Naive B cell (primary cell): ENCODE data around the gene MAST4. TPM values are rescaled to one million over a fixed set of nuclear protein-coding genes. Genes with fewer than 3 reads are reported as not detected.
A peak's percentile ranks its signal among the peaks of the same experiment; 100 is the strongest.

ENCODE experiments used
- ATAC-seq, 2 donors: fragments of 150-1000 bp; cut with Tn5 transposase; 2 replicates each; pipeline ENCODE4 v1.10.0; 2021; ENCODE audit warnings: low read depth in 2 of 2, mild to moderate bottlenecking in 2 of 2, moderate library complexity in 2 of 2
- DNase-seq: peaks from one replicate; pipeline ENCODE4 v3.0.0; 2022
- H3K27ac Mint-ChIP-seq, 6 donors: one replicate each; pipeline ENCODE4 v1.8.0; 2020 to 2022; ENCODE audit warnings: mild to moderate bottlenecking in 6 of 6, mixed read lengths in 6 of 6, moderate library complexity in 5 of 6, inconsistent platforms in 2 of 6
- H3K27me3 Mint-ChIP-seq, 3 donors: one replicate each; pipeline ENCODE4 v1.8.0; 2021 to 2022; ENCODE audit warnings: mixed read lengths in 3 of 3, mild to moderate bottlenecking in 1 of 3
- H3K36me3 Mint-ChIP-seq, 2 donors: one replicate each; pipeline ENCODE4 v1.8.0; 2020 to 2022; ENCODE audit warnings: mixed read lengths in 2 of 2, inconsistent platforms in 1 of 2, mild to moderate bottlenecking in 1 of 2
- H3K4me1 Mint-ChIP-seq, 3 donors: one replicate each; pipeline ENCODE4 v1.8.0; 2020 to 2022; ENCODE audit warnings: mixed read lengths in 3 of 3, inconsistent platforms in 1 of 3, mild to moderate bottlenecking in 1 of 3, moderate library complexity in 1 of 3
- H3K4me3 Mint-ChIP-seq, 8 donors: one replicate each; pipeline ENCODE4 v1.8.0; 2020 to 2022; ENCODE audit warnings: mild to moderate bottlenecking in 8 of 8, mixed read lengths in 8 of 8, moderate library complexity in 8 of 8, inconsistent platforms in 2 of 8
- H3K9me3 Mint-ChIP-seq, 7 donors: one replicate each; pipeline ENCODE4 v1.8.0; 2020 to 2022; ENCODE audit warnings: mixed read lengths in 7 of 7, mild to moderate bottlenecking in 5 of 7, inconsistent platforms in 2 of 7, moderate library complexity in 1 of 7
- polyA plus RNA-seq, 6 donors: library from polyadenylated mRNA; unstranded; fragments of 300-500 nt; fragmentation: Illumina TruSeq; gene quantifications; one replicate each; pipeline ENCODE4 v1.2.3, GENCODE V29; 2021; ENCODE audit warnings: low read depth in 6 of 6

Gene MAST4
- polyA plus RNA-seq = 1 to 10 TPM in 4 of 6 donors, under 1 TPM in 2; 0.17 to 2.3 (median 1.3) TPM

- peak; percentile 61 for DNase-seq
- ATAC-seq = peak; percentile 86 to 89
- H3K36me3 Mint-ChIP-seq = no peaks in the 10 kb centered on the region
- H3K27ac Mint-ChIP-seq = peak within 1 kb of the TSS in 1 of 6 donors; percentile 55
- H3K4me1 Mint-ChIP-seq = peaks cover 10 to 21% (median 11%) of the 10 kb centered on the region in 3 donors
- peak within 1 kb of the TSS; percentile 79 to 90 (median 86) for H3K4me3 Mint-ChIP-seq
- peaks cover 50 to 59% (median 59%) of the 10 kb centered on the region in 3 donors for H3K27me3 Mint-ChIP-seq
- H3K9me3 Mint-ChIP-seq = no peaks in the 10 kb centered on the region
Observed at GRCh38 chr5:66595756-66596635, at the start of gene MAST4. Gene MAST4, plus strand, starts transcription at chr5:66596393. Its CDS starts 263 bp downstream, at chr5:66596656.

GRCh38 chr5:66546541-66546940, 49.7 kb upstream of the MAST4 start:
- H3K9me3 Mint-ChIP-seq = peaks cover 4 to 16% (median 8%) of the 10 kb centered on the region in 7 donors
- DNase-seq = no peak
- H3K4me3 Mint-ChIP-seq = no peak overlapping the region
- H3K27ac Mint-ChIP-seq = no peak overlapping the region
- peaks cover 9 to 14% (median 10%) of the 10 kb centered on the region in 3 donors for H3K27me3 Mint-ChIP-seq
- peaks cover 0 to 21% of the 10 kb centered on the region in 2 donors for H3K36me3 Mint-ChIP-seq
- H3K4me1 Mint-ChIP-seq = peaks cover 0 to 6% (median 0%) of the 10 kb centered on the region in 3 donors
- ATAC-seq = no peak

GRCh38 chr5:66551338-66551737, 44.9 kb upstream of the MAST4 start:
- no peak for ATAC-seq
- no peak overlapping the region for H3K4me3 Mint-ChIP-seq
- no peak for DNase-seq
- H3K36me3 Mint-ChIP-seq = peaks cover 0 to 21% of the 10 kb centered on the region in 2 donors
- H3K9me3 Mint-ChIP-seq = peaks cover 6 to 25% (median 8%) of the 10 kb centered on the region in 7 donors
- peaks cover 14 to 16% (median 16%) of the 10 kb centered on the region in 3 donors for H3K27me3 Mint-ChIP-seq
- H3K4me1 Mint-ChIP-seq = peaks cover 23 to 30% (median 24%) of the 10 kb centered on the region in 3 donors
- H3K27ac Mint-ChIP-seq = peak overlapping the region in 2 of 6 donors; percentile 44 to 57

- ATAC-seq (no peak), DNase-seq (no peak)
- Mint-ChIP-seq H3K36me3 (peaks cover 0 to 21% of the 10 kb centered on the region in 2 donors), H3K4me3 (no peak overlapping the region), H3K27ac (peak overlapping the region in 3 of 6 donors; percentile 5 to 91 (median 90)), H3K27me3 (peaks cover 14 to 16% (median 16%) of the 10 kb centered on the region in 3 donors), H3K4me1 (peaks cover 23 to 30% (median 24%) of the 10 kb centered on the region in 3 donors), H3K9me3 (peaks cover 3 to 19% (median 8%) of the 10 kb centered on the region in 7 donors)
Observed at GRCh38 chr5:66551945-66552344, 44.2 kb upstream of the MAST4 start.

- H3K36me3 Mint-ChIP-seq = peaks cover 0 to 11% of the 10 kb centered on the region in 2 donors
- H3K9me3 Mint-ChIP-seq = peaks cover 2 to 14% (median 8%) of the 10 kb centered on the region in 7 donors
- DNase-seq (no peak), ATAC-seq (no peak)
- H3K4me1 Mint-ChIP-seq = peaks cover 25 to 30% (median 26%) of the 10 kb centered on the region in 3 donors
- peak overlapping the region in 3 of 8 donors; percentile 6 to 79 (median 39) for H3K4me3 Mint-ChIP-seq
- peak overlapping the region; percentile 85 to 98 (median 93) for H3K27ac Mint-ChIP-seq
- H3K27me3 Mint-ChIP-seq = peaks cover 14 to 16% (median 16%) of the 10 kb centered on the region in 3 donors
Observed at GRCh38 chr5:66553368-66553912, 42.8 kb upstream of the MAST4 start.

- peak overlapping the region; percentile 91 to 98 (median 93) for H3K27ac Mint-ChIP-seq
- H3K4me3 Mint-ChIP-seq = peak overlapping the region in 6 of 8 donors; percentile 5 to 45 (median 30)
- H3K27me3 Mint-ChIP-seq = peaks cover 11 to 12% (median 11%) of the 10 kb centered on the region in 3 donors
- peaks cover 2 to 14% (median 4%) of the 10 kb centered on the region in 7 donors for H3K9me3 Mint-ChIP-seq
- ATAC-seq = peak; percentile 96 to 98
- H3K36me3 Mint-ChIP-seq = peaks cover 0 to 5% of the 10 kb centered on the region in 2 donors
- peaks cover 28 to 30% (median 30%) of the 10 kb centered on the region in 3 donors for H3K4me1 Mint-ChIP-seq
- peak; percentile 82 for DNase-seq
Observed at GRCh38 chr5:66553916-66554575, 42.1 kb upstream of the MAST4 start.

- no peak overlapping the region for H3K4me3 Mint-ChIP-seq
- H3K9me3 Mint-ChIP-seq = peaks cover 0 to 14% (median 3%) of the 10 kb centered on the region in 7 donors
- ATAC-seq = no peak
- H3K27me3 Mint-ChIP-seq = peaks cover 5 to 8% (median 6%) of the 10 kb centered on the region in 3 donors
- no peak for DNase-seq
- H3K27ac Mint-ChIP-seq = peak overlapping the region; percentile 91 to 98 (median 93)
- no peaks in the 10 kb centered on the region for H3K36me3 Mint-ChIP-seq
- H3K4me1 Mint-ChIP-seq = peaks cover 28 to 30% (median 30%) of the 10 kb centered on the region in 3 donors
Observed at GRCh38 chr5:66554884-66555283, 41.3 kb upstream of the MAST4 start.

GRCh38 chr5:66558560-66558959, 37.6 kb upstream of the MAST4 start:
- Mint-ChIP-seq H3K9me3 (peaks cover 0 to 19% (median 5%) of the 10 kb centered on the region in 7 donors), H3K4me3 (peak overlapping the region in 1 of 8 donors; percentile 2), H3K27ac (peak overlapping the region in 5 of 6 donors; percentile 30 to 85 (median 71)), H3K36me3 (no peaks in the 10 kb centered on the region), H3K4me1 (peaks cover 18 to 23% (median 18%) of the 10 kb centered on the region in 3 donors), H3K27me3 (peaks cover 0 to 4% (median 0%) of the 10 kb centered on the region in 3 donors)
- ATAC-seq (peak; percentile 16 to 31), DNase-seq (peak; percentile 9)

GRCh38 chr5:66560371-66560770, 35.8 kb upstream of the MAST4 start:
- H3K27ac Mint-ChIP-seq = peak overlapping the region in 4 of 6 donors; percentile 22 to 83 (median 49)
- peaks cover 0 to 9% (median 2%) of the 10 kb centered on the region in 7 donors for H3K9me3 Mint-ChIP-seq
- no peaks in the 10 kb centered on the region for H3K36me3 Mint-ChIP-seq
- H3K4me1 Mint-ChIP-seq = peaks cover 2 to 8% (median 7%) of the 10 kb centered on the region in 3 donors
- DNase-seq = no peak
- ATAC-seq = no peak
- H3K27me3 Mint-ChIP-seq = no peaks in the 10 kb centered on the region
- H3K4me3 Mint-ChIP-seq = peak overlapping the region in 1 of 8 donors; percentile 67

GRCh38 chr5:66561256-66561990, 34.8 kb upstream of the MAST4 start:
- Mint-ChIP-seq H3K36me3 (no peaks in the 10 kb centered on the region), H3K27me3 (no peaks in the 10 kb centered on the region), H3K27ac (no peak overlapping the region), H3K9me3 (peaks cover 0 to 6% (median 0%) of the 10 kb centered on the region in 7 donors), H3K4me3 (no peak overlapping the region), H3K4me1 (peaks cover 6 to 11% (median 8%) of the 10 kb centered on the region in 3 donors)
- no peak for ATAC-seq
- DNase-seq = no peak

- no peak overlapping the region for H3K4me3 Mint-ChIP-seq
- peaks cover 0 to 6% (median 2%) of the 10 kb centered on the region in 7 donors for H3K9me3 Mint-ChIP-seq
- no peaks in the 10 kb centered on the region for H3K27me3 Mint-ChIP-seq
- ATAC-seq (no peak), DNase-seq (no peak)
- H3K27ac Mint-ChIP-seq = peak overlapping the region in 1 of 6 donors; percentile 21
- no peaks in the 10 kb centered on the region for H3K36me3 Mint-ChIP-seq
- peaks cover 12 to 22% (median 13%) of the 10 kb centered on the region in 3 donors for H3K4me1 Mint-ChIP-seq
Observed at GRCh38 chr5:66565878-66566277, 30.3 kb upstream of the MAST4 start.

GRCh38 chr5:66567474-66567873, 28.7 kb upstream of the MAST4 start:
- H3K36me3 Mint-ChIP-seq = no peaks in the 10 kb centered on the region
- peak in 1 of 2 donors; percentile 30 for ATAC-seq
- peaks cover 12 to 22% (median 13%) of the 10 kb centered on the region in 3 donors for H3K4me1 Mint-ChIP-seq
- H3K27me3 Mint-ChIP-seq = peaks cover 2 to 5% (median 4%) of the 10 kb centered on the region in 3 donors
- no peak overlapping the region for H3K4me3 Mint-ChIP-seq
- H3K27ac Mint-ChIP-seq = peak overlapping the region in 1 of 6 donors; percentile 6
- peaks cover 0 to 3% (median 0%) of the 10 kb centered on the region in 7 donors for H3K9me3 Mint-ChIP-seq
- no peak for DNase-seq
